Ovary (tissue), 3 donors: ENCODE results near the gene FERMT2.
"Not testable (repeated sequence)": the region's sequence is repeated elsewhere in the genome, so short reads cannot be mapped to it uniquely, and the experiment has no call there.

ENCODE experiments used
- CTCF ChIP-seq, 3 donors: fragments of 450-650 bp in 2 of 3; fragments of 200-600 bp in 1 of 3; IDR thresholded peaks; one replicate each; pipeline versions ENCODE4 v1.5.1 to v1.8.0; 2016 to 2022; ENCODE audit warnings: antibody characterized with exemption in 3 of 3, mild to moderate bottlenecking in 1 of 3
- POLR2A ChIP-seq: fragments of 450-650 bp; IDR thresholded peaks from one replicate; pipeline ENCODE4 v1.6.1; 2017; ENCODE audit warnings: antibody characterized with exemption, mild to moderate bottlenecking, moderate library complexity
- donor health status: DM: no; HTN: no; CAD: no.

GRCh38 chr14:52864893-52865292 is 86.0 kb downstream of the FERMT2 start:
- not testable (repeated sequence) for TF ChIP-seq CTCF (IDR thresholded peaks at IDR 0.05); POLR2A
